Measurements from ENCODE around the gene PRRT2. TPM values are rescaled to one million over a fixed set of nuclear protein-coding genes. Genes with fewer than 3 reads are reported as not detected.

Gene PRRT2
- total RNA-seq, 2 donors from 2014 or later = 6.6 to 19.2 TPM

DNA sequence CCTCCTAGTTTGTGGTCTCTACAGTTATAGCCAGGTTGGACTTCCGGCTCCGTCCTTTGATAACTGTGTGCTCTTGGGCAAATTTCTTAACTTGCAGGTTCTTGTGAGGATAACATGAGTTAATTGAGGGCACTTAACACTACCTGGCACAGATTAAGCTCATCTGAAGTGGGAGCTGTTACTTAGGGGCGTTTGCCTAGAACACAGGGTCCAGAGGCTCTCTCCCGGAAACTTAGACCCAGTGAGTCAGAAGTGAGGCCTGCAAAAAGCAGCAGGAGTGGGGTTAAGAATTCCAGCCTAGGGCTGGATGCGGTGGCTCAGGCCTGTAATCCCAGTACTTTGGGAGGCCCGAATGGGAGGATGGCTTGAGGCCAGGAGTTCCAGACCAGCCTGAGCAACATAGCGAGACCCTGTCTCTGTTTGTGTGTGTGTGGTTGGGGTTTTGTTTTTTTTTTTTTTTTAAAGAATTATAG lies 9.7 kb downstream of the PRRT2 start:
- intact Hi-C loops (cut with DNase I) = loop anchor here (10.0 kb wide), 1 partner anchor 143 kb away; the partner anchor contains the start of gene TMEM219
- no peak for TF ChIP-seq POLR2A (IDR thresholded peaks at IDR 0.05)
- TF ChIP-seq, protein P1, sequence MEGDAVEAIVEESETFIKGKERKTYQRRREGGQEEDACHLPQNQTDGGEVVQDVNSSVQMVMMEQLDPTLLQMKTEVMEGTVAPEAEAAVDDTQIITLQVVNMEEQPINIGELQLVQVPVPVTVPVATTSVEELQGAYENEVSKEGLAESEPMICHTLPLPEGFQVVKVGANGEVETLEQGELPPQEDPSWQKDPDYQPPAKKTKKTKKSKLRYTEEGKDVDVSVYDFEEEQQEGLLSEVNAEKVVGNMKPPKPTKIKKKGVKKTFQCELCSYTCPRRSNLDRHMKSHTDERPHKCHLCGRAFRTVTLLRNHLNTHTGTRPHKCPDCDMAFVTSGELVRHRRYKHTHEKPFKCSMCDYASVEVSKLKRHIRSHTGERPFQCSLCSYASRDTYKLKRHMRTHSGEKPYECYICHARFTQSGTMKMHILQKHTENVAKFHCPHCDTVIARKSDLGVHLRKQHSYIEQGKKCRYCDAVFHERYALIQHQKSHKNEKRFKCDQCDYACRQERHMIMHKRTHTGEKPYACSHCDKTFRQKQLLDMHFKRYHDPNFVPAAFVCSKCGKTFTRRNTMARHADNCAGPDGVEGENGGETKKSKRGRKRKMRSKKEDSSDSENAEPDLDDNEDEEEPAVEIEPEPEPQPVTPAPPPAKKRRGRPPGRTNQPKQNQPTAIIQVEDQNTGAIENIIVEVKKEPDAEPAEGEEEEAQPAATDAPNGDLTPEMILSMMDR (IDR thresholded peaks at IDR 0.05) = no peak
- TF ChIP-seq POLR2AphosphoS5 (IDR thresholded peaks at IDR 0.05) = no peak
- Histone ChIP-seq H3K9me3 (no peaks in the 10 kb centered on the region), H3K27me3 (replicated peaks; ENCODE audit: insufficient read depth) (no peaks in the 10 kb centered on the region), H3K27ac (peak overlapping the region; percentile 76 to 78), H3K4me1 (replicated peaks) (peaks cover 12% of the 10 kb centered on the region), H3K4me3 (peak overlapping the region; percentile 40 to 43), H3K36me3 (no peaks in the 10 kb centered on the region)
- WGBS = 50% methylated on average over 7 of the region's 7 CpGs
- DNase-seq (ENCODE audit: low spot score) = no peak

DNA sequence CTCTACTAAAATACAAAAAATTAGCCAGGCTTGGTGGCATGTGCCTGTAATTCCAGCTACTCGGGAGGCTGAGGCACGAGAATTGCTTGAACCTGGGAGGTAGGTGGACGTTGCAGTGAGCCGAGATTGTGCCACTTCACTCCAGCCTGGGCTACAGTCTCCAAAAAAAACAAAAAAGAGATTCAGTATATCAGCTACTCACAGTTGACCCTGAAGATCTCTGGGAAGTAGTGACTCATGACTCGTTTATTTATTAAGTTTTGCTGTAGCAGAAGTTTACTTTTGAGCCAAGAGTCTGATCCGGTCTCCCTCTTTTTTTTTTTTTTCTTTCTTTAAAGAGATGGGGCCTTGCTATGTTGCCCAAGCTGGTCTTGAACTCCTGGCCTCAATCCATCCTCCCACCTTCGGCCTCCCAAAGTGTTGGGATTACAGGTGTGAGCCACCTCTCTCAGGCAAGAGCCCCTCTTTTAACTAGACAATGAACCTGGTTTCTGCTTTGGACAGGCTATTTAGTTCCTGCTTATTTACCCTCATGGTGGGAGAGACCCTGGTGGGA lies 12.7 kb downstream of the PRRT2 start:
- peak overlapping the region; percentile 54 for H3K27ac ChIP-seq
- intact Hi-C loops (cut with DNase I) = loop anchor here (10.0 kb wide), 1 partner anchor 140 kb away; the partner anchor contains the start of gene TMEM219
- DNase-seq (ENCODE audit: low spot score) = no peak
- no peaks in the 10 kb centered on the region for H3K9me3 ChIP-seq
- H3K36me3 ChIP-seq = no peaks in the 10 kb centered on the region
- H3K27me3 ChIP-seq (replicated peaks; ENCODE audit: insufficient read depth) = no peaks in the 10 kb centered on the region
- WGBS = 48% methylated on average over 7 of the region's 7 CpGs
- TF ChIP-seq POLR2AphosphoS5 (IDR thresholded peaks at IDR 0.05) (no peak), POLR2A (IDR thresholded peaks at IDR 0.05) (no peak)
- TF ChIP-seq, protein P1 (IDR thresholded peaks at IDR 0.05) = no peak
- peaks cover 12% of the 10 kb centered on the region for H3K4me1 ChIP-seq (replicated peaks)
- H3K4me3 ChIP-seq = no peak overlapping the region

DNA sequence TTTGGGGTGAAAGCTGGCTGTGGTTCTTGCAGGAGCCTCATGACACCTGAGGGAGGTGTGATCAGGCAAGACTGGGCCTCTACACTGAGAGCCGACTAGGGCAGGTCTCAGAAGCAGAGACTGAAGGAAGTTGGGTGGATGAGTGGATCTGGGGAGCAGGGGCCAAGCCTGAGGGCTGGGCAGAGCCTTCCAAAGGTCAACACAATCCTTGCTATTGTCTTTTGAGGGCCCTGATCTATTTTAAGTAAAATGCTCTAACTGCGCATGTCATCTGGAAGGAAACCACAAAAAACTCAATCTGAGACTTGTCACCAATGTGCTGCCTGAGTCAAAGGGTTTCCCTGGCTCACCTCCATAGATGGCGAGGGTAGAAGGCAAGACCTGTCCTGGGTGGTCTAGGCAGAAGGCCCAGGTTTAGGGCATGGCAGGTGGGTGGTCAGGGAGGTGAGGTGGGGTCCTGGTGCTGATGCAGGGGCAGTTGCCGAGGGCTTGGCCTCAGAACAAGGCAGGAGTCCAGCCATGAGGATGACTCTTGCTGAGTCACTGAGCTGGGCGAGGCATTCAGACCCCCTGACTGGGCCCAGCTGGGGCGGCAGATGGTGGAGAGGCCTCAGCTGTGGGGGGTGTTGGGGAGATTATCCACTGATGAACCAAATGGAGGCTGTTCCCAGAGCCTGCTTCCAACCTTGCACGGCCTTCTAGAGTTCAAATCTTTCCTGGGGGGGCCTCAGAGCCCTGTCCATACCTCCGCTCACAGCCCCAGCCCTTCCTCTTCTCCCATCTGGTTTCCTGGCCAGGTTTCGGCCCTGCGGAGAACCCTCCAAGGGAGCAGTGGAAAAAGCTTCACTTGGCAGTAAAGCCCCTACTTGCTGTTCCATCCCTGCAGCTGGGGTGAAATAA lies 13.4 kb downstream of the PRRT2 start:
- H3K9me3 ChIP-seq = no peaks in the 10 kb centered on the region
- 52% methylated on average over 10 of the region's 10 CpGs for WGBS

DNA sequence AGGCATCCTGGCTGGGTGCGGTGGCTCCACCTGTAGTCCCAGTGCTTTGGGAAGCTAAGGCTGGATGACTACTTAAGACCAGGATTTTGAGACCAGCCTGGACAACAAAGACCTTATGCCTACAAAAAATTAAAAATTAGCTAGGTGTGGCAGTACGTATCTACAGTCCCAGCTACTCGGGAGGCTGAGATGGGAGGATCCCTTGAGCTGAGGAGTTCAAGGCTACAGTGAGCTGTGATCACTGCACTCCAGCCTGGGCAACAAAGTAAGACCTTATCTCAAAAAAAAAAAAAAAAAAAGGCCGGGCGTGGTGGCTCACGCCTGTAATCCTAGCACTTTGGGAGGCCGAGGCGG lies 14.3 kb downstream of the PRRT2 start:
- peaks cover 12% of the 10 kb centered on the region for H3K4me1 ChIP-seq (replicated peaks)
- intact Hi-C loops (cut with DNase I) = loop anchor here (10.0 kb wide), 1 partner anchor 138 kb away; the partner anchor contains the start of gene TMEM219

More for the DNA sequence above, 13.4 kb downstream of the PRRT2 start:
- DNase-seq (ENCODE audit: low spot score) = no peak
- H3K27ac ChIP-seq = peak overlapping the region; percentile 45 to 54
- TF ChIP-seq POLR2A (IDR thresholded peaks at IDR 0.05) = no peak
- TF ChIP-seq, protein P1 (IDR thresholded peaks at IDR 0.05) = no peak
- H3K27me3 ChIP-seq (replicated peaks; ENCODE audit: insufficient read depth) = no peaks in the 10 kb centered on the region
- H3K36me3 ChIP-seq = no peaks in the 10 kb centered on the region
- intact Hi-C loops (cut with DNase I) = loop anchor here (10.0 kb wide), 1 partner anchor 139 kb away; the partner anchor contains the start of gene TMEM219
- H3K4me1 ChIP-seq (replicated peaks) = peaks cover 12% of the 10 kb centered on the region
- no peak overlapping the region for H3K4me3 ChIP-seq

More for the DNA sequence above, 14.3 kb downstream of the PRRT2 start:
- Histone ChIP-seq H3K9me3 (no peaks in the 10 kb centered on the region), H3K36me3 (no peaks in the 10 kb centered on the region), H3K4me3 (no peak overlapping the region), H3K27ac (no peak overlapping the region), H3K27me3 (replicated peaks; ENCODE audit: insufficient read depth) (no peaks in the 10 kb centered on the region)
- WGBS = 96% methylated on average over 8 of the region's 8 CpGs
- TF ChIP-seq POLR2A (IDR thresholded peaks at IDR 0.05) = no peak
- TF ChIP-seq POLR2AphosphoS5 (IDR thresholded peaks at IDR 0.05) = no peak
- TF ChIP-seq, protein P1 (IDR thresholded peaks at IDR 0.05) = no peak
- no peak for DNase-seq (ENCODE audit: low spot score)
